Glomerular visceral epithelial cell (primary cell): ENCODE results near the gene SREBF1.

ENCODE experiments used
- DNase-seq: peaks from one replicate; pipeline ENCODE4 v3.0.0-alpha.2; 2016; ENCODE audit errors: extremely low spot score

SREBF1 gene

DNA sequence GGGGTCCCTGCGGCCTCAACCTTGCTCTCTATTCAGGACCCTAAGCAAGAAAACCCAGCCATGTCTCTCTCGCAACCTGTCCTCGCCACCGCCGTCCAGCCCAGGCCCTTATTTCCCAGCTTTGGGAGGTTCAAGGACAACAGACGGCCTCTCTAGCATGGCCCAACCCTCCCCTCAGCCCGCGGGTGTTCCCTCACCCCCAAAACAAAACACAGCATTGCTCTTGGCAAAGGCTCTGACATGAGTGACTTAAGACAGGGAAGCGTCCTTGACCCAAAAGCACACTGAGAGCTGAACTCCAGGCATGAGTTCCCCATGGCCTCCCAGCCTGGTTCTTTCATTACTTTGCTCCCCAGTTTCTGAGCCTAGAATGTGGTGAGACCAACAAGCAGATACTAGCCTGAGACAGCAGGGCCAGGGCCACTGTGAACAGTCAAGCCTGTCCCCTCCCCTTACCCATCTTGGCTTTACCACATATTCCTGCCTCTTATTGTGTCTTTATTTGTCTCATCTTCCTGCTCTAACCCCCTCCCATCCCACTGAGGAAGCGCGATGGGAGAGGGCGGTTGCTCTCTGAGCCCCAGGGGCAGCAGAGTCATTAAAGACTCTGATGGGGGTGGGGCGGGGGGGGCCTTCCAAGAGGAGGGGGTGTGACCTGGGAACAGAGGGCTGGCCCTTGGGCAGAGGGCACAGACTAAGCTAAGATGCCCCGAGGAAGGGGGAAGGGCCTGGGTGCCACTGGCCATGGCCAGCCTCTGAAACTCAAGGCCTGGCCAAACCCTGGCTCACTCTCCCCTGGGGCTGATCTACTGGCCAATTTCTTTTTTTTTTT lies 11.8 kb downstream of the SREBF1 start:
- DNase-seq = no peak

DNA sequence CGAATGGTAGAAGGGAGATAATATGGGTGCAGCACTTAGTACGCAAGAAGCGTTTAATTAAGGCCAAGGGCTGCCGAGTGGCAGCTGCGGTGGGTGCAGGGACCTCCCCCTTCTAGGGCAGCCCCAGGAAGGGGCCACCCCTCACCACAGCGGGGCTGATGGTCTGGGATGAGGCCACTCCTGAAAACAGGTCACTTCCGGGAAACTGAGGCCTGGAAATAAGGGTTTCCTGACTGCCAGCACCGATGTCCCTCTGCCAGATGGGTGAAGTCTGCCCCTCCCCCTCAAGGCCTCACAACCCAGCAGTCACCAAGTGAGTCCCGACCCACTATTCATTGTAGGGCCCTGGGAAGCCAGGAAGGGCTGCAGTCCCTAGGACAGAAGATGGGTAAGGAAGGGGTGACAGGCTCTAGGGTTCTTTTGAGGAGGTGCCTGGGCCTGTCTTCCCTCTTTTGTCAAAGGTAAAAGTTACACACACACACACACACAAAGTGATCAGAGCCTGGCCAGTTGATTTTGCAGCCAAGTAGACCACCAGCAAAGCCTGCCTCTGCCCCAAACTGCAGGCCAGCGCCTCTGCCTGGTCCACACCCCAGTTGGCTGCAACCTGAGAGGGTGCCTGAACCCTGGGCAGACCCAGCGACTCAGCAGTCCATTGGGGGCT lies 12.5 kb downstream of the SREBF1 start:
- no peak for DNase-seq

DNA sequence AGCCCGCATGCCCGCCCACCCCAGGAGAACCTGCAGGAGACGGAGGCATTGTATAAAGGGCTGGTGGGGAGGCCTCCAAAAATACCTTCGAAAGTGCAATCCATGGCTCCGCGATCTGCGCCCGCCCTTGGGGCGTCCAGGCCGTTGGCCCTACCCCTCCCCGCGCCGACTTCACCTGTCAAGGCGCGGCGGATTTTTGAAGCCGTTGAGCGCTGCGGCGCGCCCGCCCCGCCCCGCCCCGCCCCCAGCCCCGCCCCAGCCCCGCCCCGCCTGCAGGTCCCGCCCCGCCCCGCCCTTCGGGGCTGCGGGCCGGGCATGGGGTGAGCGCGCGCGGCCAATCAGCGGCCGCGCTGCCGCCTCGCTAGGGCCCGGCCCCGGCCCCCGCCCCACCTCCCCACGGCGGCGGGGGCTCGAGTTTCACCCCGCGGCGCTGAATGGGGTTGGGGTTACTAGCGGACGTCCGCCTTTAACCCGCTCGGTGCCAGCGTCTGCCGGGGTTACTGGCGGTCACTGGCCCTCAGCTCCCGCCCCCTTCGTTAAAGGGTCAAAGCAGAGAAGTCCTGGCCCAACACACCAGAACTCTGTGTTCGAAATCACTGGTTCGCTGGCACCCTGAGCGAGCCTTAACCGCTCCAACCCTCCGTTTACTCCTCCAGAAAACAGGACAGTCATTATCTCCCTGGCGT lies 13.2 kb downstream of the SREBF1 start:
- DNase-seq = peak; percentile 87

DNA sequence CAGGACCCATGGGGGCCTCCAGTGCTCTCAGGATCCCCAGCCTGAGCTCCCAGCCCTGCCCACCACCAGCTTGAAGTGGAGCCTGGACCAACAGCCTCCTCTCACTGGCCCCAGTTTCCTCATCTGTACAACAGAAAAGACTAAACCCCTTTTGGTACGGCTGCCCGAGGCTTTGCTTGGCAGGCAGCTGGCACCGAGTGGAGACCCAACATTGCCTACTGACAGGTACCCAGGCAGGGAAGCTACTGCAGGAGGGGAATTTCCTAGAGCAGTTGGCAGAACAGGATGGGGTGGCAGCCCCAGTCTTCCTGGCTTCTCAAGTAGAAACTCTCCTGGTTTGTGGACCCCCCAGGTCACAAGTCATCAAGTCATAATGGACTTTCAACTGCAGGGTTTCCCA lies 14.2 kb downstream of the SREBF1 start:
- DNase-seq = no peak

DNA sequence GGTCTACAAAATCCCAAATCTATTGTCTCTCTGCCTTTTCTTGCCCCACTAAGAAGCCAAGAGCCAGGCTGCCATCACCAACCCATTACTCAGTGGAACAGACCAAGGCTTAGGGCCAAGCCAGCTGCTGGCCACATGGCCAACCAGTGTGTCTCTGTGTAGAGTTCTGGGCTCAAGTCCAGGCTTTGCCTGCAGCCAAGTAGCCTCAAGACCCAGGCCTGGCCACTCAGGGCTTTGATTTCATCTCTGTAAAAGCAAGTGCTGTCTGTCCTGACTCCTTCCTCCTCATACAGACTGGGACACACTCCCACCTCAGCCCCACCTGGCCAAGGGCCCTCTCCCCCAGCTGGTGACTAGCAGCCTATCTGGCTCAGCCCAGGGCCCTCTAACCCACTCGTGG lies 14.6 kb downstream of the SREBF1 start:
- DNase-seq = no peak

DNA sequence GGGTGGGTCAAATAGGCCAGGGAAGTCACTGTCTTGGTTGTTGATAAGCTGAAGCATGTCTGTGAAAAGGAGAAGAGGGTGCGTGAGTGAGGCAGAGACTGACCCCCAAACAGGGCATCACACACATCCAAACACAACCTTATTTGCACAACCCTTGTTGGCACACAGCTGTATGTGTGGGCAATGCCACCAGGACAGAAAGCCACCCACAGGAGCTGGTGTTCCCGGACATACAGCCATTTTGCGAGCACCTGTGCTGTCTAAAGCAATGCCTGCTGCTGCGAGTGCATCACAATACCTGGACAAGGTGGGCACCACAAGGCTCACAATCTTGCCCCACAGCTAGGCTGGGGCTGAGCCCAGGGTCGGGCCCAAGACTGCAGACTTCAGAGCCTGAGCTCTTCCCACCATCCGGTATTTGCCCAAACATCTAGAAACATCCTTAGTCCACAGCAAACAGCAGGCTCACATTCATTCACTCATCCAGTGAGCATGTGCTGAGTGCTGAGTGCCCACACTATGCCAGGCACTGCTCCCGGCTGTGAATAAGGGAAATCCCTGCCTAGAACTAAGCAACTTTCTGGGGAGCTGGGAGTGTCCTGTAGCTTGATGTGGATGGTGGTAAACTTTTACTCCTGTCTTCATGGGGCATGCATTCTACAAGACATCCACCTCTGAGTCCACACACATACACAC lies 16.2 kb downstream of the SREBF1 start:
- DNase-seq = no peak

DNA sequence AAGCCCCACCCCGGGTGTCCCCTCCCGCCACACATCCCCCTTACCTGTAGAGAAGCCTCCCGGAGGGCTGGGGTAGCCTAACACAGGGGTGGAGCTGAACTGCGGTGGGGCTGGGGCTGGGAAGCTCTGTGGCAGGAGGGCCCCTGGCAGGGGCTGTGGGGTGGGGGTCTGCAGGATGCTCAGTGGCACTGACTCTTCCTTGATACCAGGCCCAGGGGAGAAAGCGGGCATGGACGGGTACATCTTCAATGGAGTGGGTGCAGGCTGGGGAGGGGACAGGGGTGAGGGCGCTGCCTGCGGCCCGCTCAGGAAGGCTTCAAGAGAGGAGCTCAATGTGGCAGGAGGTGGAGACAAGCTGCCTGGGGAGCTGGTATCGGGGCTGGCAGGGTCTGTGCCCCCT lies 16.7 kb downstream of the SREBF1 start:
- DNase-seq = no peak

DNA sequence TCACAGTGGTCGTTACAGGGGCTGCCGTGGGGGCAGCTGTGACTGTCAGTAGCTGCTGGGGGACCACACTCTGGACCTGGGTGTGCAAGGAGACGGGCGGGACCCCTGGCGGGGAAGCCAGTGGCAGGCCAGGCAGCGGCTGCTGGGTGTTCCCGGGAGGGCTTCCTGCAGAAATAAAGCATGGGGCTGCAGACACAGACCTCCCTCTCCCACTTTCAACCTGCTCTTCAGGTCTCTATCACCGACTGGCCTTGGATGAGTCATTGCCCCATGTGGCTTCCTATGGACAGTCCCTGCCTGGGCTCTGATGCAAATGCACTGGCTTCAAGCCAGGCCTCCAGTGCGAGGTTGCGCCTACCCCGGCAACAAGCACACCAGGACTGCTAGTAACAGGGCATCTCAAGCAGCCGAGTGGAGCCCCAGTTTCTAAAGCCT lies 17.2 kb downstream of the SREBF1 start:
- DNase-seq = peak; percentile 96

DNA sequence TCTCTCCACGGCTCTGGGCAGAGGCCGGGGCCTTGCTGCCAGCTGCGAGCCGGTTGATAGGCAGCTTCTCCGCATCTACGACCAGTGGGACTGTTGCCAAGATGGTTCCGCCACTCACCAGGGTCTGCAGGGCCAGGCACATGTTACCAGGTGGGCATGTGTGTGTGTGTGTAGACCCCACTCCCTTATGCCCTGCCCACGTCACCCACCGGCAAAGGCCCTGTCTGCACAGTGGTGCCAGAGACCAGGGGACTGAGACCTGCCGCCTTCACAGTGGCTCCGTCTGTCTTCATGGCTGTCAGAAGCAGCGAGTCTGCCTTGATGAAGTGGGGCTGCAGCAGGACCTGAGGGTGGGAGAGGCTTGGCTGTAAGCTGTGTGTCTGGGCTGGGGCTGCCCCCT lies 17.7 kb downstream of the SREBF1 start:
- no peak for DNase-seq

DNA sequence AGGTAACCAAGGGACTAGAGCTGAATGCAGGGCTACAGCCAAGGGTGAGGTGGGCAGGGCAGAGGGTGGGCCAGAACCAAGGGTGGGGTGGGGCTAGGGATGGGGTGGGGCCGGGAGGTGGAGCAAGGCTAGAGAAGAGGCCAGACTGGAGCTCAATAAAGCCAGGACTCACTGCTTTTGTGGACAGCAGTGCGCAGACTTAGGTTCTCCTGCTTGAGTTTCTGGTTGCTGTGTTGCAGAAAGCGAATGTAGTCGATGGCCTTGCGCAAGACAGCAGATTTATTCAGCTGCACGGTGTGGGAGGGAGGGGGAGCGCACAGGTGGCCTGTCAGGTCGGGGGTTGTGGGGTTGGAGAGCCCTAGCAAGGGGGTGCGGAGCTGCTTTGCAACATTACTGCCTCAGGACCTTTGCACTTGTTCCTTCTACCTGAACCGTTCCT lies 18.7 kb downstream of the SREBF1 start:
- no peak for DNase-seq

DNA sequence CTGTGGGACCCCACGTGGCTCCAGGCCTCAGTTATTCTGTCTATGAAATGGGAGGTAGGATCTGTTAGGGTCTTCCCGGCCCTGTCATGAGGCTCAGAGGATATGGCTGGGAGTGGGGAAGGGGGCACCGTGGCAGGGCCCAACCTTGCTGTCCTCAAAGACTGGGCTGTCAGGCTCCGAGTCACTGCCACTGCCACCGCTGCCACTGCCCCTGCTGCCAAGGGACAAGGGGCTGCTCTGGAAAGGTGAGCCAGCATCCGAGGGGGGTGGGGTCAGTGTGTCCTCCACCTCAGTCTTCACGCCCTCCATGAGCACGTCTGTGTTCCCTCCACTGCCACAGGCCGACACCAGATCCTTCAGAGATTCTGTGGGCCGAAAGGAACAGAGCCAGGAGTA lies 19.2 kb downstream of the SREBF1 start:
- DNase-seq = no peak

DNA sequence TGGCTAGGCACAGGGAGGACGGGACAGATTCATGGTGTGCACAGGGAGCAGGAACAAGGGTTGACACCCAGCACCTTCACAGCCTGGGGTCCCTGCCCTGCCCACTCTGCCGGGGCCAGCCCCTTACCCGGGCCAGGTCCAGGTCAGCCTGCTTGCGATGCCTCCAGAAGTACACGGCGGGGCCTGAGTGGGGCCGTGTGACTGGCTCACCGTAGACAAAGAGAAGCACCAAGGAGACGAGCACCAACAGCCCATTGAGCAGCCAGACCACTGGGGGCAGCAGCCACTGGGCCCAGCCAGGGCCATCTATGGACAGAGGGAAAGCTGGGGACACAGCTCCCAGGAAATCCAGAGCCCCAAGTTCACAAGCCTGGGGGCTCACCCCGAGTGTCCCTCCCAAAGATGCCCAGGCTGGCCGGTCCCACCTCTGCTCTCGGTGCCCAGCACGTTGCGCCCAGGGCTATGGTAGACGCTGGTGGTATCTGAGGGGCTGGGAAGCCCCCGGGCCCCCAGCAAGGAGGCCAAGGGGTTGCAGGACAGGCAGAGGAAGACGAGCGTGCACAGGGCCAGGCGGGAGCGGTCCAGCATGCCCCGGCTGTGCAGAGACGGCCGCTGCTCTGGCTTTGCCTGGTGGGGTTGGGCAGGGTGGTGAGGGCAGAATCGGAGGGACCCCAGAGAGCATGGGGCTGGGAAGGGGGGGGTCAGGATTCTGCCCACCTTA lies 19.8 kb downstream of the SREBF1 start:
- no peak for DNase-seq

DNA sequence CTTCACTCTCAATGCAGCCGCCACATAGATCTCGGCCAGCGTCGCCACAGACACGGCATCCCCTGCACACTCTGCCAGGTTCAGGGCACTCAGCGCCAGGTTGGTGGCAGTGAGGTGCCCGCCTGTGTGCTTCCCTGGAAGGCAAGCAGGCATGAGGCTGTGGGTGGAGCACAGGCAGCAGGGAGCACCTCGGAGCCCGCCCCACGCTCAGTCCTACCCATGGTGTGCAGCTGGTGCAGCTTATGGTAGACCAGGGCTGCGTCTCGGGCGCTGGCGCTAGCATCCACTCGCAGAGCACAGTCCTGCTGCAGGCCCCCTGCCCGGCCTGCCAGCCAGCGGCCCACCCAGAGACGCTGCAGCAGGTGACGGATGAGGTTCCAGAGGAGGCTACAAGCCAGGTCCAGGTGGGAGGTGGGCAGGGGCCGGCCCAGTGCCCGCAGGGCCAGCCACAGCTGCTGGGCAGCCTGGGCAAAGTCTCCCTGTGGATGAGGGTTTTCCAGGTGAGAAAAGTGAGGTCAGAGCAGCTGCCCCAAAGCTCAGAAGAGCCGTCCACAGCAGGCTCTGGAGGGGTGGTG lies 20.5 kb downstream of the SREBF1 start:
- no peak for DNase-seq

DNA sequence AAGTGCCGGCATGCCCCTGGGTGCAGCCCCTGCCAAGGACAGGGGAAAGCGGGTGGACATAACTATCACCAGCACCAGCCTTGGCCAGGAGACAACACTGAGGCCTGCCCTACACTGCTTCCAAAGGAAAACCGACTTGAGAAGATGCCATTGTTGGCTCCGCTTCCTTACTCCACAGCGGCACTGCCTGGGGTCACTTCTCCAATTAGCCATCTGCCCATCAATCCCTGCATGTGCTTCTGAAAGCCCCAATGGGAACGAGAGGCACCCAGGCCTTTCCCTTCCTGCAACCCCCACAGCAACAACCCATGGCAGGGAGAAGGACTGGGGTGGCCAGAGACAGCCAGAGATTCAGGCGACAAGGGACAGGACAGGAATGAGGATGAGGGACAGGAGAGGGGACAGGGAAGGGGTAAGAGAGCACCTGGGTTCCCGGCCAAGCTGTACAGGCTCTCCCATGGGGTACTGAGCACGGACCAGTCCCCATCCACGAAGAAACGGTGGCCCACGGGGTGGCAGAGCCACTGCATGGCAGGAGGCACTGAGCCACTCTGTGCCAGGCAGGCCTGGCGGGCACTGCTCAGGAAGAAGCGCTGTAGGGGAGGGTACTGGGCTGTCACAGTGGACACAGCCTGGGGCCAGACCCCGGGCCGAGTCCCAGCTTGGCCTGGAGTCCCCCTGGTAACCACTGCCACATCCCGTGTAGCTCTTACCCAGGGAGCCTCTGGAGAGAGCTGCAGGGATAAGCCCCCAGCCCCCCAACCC lies 21.2 kb downstream of the SREBF1 start:
- no peak for DNase-seq

DNA sequence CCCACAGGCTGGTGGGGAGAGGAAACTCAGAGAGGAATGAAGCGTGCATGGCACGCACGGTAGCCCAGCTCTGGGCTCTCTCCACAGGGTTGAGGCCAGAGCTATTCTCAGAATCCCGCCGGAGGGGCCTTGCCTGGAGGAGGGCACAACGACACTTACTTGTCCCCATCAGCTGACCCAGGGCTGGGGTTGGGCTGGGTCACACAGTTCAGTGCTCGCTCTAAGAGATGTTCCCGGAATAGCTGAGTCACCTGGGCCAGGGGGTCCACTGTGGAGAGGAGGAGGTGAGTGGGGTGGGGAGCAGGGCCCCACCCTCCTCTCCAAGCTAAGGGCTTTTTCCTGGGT lies 21.8 kb downstream of the SREBF1 start:
- DNase-seq = no peak

DNA sequence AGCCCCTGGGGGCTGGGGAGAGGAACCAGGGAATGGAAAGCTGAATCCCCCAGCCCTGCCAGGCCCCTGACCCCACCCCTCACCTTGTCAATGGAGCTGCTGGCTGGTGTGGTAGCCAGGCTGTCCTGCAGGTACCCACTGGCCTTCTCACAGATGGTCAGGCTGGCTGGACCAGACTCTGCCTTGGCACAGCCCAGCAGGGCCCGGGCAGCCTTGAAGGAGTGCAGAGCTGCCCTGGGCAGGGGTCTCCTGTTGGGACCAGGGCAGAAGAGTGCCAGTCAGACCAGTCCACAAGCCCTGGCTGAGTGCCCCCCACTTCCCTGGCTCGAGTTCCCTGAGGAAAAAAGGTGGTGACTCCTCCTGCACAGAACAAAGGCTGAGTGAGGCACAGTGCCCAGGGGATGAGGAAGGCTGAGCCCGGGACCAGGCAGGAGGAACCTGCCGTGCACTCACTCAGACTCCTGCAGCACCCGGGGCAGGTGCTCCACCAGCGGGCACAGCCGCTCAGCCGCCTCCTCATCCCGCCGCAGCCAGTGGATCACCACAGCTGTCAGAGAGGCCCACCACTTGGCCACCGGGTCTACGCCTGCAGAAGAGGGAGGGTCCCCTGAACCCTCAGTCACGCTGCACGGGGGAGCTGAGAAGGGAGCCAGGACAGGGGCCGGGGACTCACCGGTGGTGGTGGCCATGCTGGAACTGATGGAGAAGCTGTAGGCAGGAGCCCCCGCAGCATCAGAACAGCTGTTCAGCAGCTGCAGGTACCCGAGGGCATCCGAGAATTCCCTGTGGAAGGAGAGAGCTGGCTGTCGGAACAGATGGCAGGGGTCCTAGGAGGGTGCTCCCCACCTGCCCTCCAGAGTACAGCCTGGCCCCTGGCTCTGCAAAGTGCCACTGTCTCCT lies 22.4 kb downstream of the SREBF1 start:
- no peak for DNase-seq

DNA sequence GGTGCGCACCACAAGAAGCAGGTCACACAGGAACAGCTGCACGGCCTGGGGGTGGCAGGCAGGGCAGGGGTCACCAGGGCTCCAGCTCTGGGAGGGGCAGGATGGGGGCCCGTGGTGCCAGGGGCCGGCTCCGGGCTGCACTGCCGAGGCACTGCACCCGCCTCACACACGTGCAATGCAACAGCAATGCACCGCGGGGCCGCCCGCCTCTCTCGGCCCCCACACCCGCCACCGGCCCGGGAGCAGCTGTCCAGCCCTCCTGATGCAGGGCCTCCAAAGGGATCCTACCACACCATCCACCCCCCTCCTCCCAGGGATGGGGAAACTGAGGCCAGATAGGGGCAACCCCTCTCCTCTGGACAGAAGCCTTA lies 23.1 kb downstream of the SREBF1 start:
- no peak for DNase-seq

DNA sequence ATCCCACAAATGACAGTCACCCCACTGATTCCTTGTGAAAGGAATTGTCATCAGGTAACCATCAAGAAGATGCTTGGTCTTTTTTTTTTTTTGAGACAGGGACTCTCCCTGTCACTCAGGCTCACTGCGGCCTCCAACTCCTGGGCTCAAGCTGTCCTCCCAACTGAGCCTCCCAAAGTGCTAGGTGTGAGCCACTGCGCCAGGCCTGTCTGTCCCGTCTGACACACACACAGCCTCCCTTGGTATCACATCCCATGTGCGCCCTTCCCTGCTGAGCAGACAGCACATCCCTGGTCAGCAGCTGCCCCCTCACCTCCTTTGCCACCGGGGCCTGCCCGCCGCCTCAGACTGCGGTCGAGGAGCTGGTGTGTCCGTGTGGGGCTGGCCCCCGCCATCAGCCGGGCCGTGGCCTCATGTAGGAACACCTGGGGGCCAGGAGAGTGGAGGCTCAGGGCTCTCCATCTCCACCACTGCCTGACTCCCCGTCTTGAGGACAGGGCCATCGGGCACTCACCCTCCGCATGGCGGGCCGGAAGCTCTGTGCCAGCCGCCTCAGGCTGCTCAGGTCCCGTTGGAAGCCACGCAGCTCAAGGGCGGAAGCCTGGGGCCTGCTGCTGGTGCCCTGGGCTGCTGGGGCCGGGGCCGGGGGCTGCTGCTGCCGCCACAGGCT lies 23.6 kb downstream of the SREBF1 start:
- no peak for DNase-seq
